DMS 273 (cell line): Measurements from ENCODE around the gene CCDC181.
"Not testable (repeated sequence)": the region's sequence is repeated elsewhere in the genome, so short reads cannot be mapped to it uniquely, and the experiment has no call there.

ENCODE experiments used
- DNase-seq: peaks from one replicate; lab custom pipeline; 2025; ENCODE audit not compliant: unreplicated experiment; lab: John Stamatoyannopoulos, UW

CCDC181 gene

GRCh38 chr1:169427081-169427641 is at the start of gene CCDC181:
Gene CCDC181, minus strand, starts transcription at chr1:169427474. Its CDS starts 2,547 bp downstream, at chr1:169424927.
- peak; percentile 96 for DNase-seq

- DNase-seq, result no peak
Measured at GRCh38 chr1:169475806-169476387, 48.6 kb upstream of the CCDC181 start.

DNA sequence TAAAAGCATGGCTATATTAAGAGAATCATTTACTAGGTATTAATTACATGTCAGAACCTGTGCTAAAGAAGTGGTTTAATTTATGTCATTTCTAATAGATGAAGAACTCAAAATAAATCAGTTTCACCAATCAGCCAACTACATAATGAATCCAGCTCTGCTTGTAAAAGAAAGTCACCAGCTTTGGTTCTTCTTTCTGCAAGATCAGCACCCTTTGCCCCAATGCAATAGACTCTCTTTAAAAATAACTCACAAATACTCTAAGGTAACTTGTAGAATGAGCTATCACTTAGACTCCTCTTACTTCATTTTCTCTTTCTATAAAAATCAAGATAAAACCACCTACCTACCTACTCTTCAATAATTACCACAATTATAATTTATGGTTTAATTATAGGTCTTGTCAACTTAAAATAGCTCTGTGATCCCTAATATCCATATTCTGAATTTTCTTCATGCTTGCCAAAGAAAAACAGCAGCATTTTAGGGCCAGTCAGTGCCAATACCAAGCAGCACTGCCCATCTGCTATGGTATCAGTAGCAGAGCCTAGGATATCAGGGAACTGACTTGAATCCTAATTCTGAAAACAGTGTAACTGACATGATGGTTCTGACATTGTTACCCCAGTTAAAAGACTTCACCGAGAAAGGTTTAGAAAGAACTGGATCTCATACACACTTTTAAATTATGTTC is 47.2 kb upstream of the CCDC181 start:
- peak; percentile 33 for DNase-seq

GRCh38 chr1:169473347-169473746 is 46.1 kb upstream of the CCDC181 start:
- DNase-seq, result no peak

- no peak for DNase-seq
Measured at GRCh38 chr1:169472738-169473137, 45.5 kb upstream of the CCDC181 start.

DNA sequence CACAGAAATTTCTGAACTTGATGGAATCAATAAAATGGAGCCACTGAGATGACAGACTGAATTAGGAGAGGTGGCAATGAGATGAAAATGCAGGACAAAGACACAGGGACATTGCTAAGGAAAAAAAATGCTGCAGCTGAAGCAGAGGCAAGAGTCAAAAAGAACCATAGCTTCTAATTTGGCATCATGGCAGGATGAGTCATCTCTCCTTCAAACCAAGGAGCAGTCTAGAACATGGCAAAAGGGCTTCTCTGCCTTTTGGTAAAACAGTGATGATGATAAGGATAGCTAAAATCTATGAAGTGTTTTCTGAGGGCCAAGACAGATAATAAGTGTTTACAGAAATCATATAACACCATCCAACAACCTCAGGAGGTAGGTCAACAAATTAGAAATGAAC is 41.7 kb upstream of the CCDC181 start:
- DNase-seq, result no peak

GRCh38 chr1:169466259-169467230 is 39.3 kb upstream of the CCDC181 start:
- DNase-seq, result peak; percentile 53

DNA sequence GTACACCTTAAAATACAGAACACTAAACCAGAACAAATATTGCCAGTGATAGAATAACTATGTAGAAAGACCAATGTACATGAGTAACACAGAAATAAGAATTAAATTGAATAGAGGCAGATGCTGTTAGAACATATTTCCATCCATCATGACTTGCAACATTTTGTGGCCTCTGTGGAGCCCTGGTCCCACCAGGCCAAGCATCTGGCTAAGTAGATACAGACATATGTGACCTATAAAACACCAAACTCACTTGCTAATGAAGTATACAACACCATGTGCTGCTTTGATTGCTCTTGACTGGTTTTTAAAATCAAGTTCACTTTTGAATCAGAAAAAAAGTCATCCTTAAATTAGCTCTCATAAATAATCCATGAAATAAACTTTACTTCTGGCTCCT is 38.0 kb upstream of the CCDC181 start:
- DNase-seq, result peak; percentile 43

GRCh38 chr1:169462385-169462784 is 35.1 kb upstream of the CCDC181 start:
- DNase-seq, result no peak

DNA sequence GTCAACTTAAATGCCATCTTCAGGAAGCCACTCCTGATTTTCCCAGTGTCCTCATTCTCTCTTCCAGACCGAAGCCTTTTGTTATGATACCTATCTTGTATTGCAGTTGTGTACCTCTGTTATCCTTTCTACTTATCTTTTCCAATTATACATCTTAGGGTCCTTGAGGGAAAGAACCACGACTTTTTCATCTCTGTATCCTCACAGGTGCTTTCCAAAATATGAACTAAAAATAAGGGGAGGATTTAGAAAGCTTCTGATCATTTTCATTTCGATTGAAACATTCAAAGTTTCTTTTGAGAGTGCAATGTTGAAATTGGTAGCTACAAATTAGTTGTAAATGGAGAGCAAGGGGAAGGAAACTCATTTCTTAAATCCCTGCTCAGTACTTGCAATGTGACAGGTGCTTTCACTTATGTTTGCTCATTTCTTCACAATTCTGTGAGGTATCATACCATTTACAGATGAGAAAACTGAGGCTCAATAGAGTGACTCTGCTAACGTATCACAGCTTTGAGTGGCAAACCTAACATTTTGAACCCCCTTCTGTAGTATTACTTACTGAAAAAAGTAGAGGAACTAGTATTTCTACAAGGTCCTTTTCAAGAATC is 34.2 kb upstream of the CCDC181 start:
- DNase-seq, result no peak

DNA sequence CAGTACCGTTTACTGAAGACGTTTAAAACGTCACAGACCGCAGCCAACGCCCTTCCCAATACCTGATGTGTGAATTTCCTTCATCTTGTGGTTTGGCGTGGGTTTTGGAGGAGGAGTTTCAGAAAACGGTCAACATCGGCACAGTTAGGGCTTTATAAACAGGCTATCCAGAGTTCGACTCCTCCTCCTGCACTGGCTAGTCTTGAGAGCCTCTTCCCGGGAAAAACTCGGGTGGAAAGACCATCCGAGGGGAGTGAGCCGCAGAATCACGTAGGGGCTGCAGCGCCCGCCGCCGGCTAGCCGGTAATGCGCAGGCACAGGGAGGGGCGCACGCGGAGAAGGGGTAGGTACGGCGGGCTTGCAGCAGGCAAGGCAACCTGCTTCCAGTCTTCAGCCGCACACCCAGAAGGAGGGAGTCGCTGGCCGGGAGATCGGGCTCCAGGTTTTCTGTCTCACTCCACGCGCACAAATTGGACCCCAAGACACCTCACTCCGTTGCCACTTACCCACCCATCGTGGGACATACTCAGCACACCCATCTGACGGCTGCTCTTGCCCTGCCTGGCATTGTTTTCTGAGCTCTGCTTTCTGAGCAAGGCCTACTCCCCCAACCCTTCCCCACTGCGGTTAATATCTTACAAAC is 33.0 kb upstream of the CCDC181 start:
- DNase-seq, result no peak

GRCh38 chr1:169457443-169457842 is 30.2 kb upstream of the CCDC181 start:
- DNase-seq, result no peak

- DNase-seq, result no peak
Measured at GRCh38 chr1:169456029-169456428, 28.8 kb upstream of the CCDC181 start.

GRCh38 chr1:169452921-169453320 is 25.6 kb upstream of the CCDC181 start:
- no peak for DNase-seq

GRCh38 chr1:169451218-169451824 is 24.0 kb upstream of the CCDC181 start:
- no peak for DNase-seq

- no peak for DNase-seq
Measured at GRCh38 chr1:169443923-169444322, 16.6 kb upstream of the CCDC181 start.

DNA sequence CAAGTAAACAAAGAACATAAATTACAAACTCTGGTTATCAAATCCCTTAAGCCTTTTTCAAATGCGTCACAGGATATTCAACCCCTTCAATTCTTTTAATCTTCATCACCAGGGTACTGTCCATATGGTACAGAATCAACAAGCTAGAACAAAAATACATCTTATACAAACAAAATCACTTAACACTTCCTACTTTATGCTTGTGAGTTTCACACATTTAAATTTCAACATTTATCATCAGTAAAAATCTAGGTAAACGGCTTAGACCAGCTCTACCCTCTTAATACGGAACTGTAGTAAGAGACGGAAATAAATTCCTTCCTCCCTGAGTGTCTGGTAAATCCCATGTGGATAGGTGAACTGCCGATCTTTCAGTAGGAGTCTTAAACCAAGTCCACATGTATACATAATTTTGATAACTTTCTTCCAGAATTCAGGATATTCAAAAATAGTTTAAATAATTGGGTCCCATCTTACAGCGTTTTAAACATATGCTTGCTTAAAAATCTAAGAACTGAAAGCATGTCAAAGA is 1.0 kb downstream of the CCDC181 start:
- peak; percentile 35 for DNase-seq

- no peak for DNase-seq
Measured at GRCh38 chr1:169421309-169421708, 6.0 kb downstream of the CCDC181 start.

- DNase-seq, result no peak
Measured at GRCh38 chr1:169414952-169415351, 12.3 kb downstream of the CCDC181 start.

DNA sequence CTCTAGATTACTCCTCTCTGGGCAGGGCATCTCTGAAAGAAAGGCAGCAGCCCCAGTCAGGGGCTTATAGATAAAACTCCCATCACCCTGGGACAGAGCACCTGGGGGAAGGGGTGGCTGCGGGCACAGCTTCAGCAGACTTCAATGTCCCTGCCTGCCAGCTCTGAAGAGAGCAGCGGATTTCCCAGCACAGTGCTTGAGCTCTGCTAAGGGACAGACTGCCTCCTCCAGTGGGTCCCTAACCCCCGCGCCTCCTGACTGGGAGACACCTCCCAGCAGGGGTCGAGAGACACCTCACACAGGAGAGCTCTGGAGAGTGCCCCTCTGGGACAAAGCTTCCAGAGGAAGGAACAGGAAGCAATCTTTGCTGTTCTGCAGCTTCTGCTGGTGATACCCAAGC is 18.9 kb downstream of the CCDC181 start:
- not testable (repeated sequence) for DNase-seq
